Measurements from ENCODE around the gene PRSS8. TPM values are rescaled to one million over a fixed set of nuclear protein-coding genes. Genes with fewer than 3 reads are reported as not detected.
A peak's percentile ranks its signal among the peaks of the same experiment; 100 is the strongest.

The PRSS8 gene
- total RNA-seq, 1 experiment from 2014 or later: 42.6 TPM

DNA sequence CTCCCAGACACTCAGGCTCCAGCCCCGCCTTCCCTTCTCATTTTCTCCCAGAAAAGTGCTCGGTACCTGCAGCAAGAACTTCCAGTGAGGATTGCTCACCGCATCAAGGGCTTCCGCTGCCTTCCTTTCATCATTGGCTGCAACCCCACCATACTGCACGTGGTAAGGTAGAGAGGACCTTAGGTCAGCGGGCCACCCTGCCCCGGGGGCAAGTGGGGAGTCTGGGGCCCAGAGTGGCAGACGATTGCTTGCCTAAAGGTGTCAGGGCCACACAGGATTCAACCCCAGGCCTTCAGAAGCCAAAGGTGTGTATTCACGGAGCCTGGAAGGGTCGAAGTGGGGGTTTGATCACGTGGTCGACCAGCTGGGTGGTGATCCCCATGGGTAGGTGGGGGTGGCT, 25.9 kb downstream of the PRSS8 start:
- DNase-seq (ENCODE audit: low read depth, low spot score) (no peak), ATAC-seq (no peak)
- ChIA-PET POLR2A (no interaction called here), CTCF (interaction anchor here (1.4 kb wide), 1 partner anchor 124 kb away, joined by 3 read pairs; the partner anchor contains the start of gene HSD3B7), RAD21 (ENCODE audit: low non-redundant PET in 1 of 2, low total read pairs in 2 of 2, uncharacterized antibody in 2 of 2, unreplicated experiment in 2 of 2) (no interaction called here)
- Histone ChIP-seq H3K36me3 (ENCODE audit: control insufficient read depth in 1 of 2, insufficient read depth in 2 of 2, low read length in 2 of 2) (peaks cover 14 to 39% of the 10 kb centered on the region in 2 experiments), H3K4me3 (replicated peaks in 1 of 2; ENCODE audit: low read depth in 1 of 2, low read length in 2 of 2) (peak overlapping the region in 1 of 2 experiments; percentile 83; a peak in 2 of 4 replicates), H3K27ac (ENCODE audit: low read depth, low read length) (no peak overlapping the region), H3K79me2 (ENCODE audit: insufficient read depth, low read length) (peaks cover 21% of the 10 kb centered on the region), H2AFZ (ENCODE audit: low read depth, low read length, poor library complexity, severe bottlenecking) (no peak overlapping the region), H3K9ac (ENCODE audit: low read length) (no peak overlapping the region; the same call in 1 of the 2 replicates), H3K9me2 (ENCODE audit: insufficient read depth) (no peaks in the 10 kb centered on the region), H3K4me1 (ENCODE audit: control insufficient read depth in 1 of 2, insufficient read depth in 2 of 2, low read length in 2 of 2) (peaks cover 10 to 37% of the 10 kb centered on the region in 2 experiments; a peak in 3 of 4 replicates), H3K9me3 (ENCODE audit: control insufficient read depth in 1 of 2, insufficient read depth in 1 of 2, low read depth in 1 of 2, low read length in 2 of 2) (no peaks in the 10 kb centered on the region), H4K20me1 (ENCODE audit: insufficient read depth) (no peaks in the 10 kb centered on the region), H3K4me2 (ENCODE audit: low read length) (peak overlapping the region; percentile 83), H3K27me3 (ENCODE audit: insufficient read depth, low read length) (no peaks in the 10 kb centered on the region)
- TF ChIP-seq, protein P1, sequence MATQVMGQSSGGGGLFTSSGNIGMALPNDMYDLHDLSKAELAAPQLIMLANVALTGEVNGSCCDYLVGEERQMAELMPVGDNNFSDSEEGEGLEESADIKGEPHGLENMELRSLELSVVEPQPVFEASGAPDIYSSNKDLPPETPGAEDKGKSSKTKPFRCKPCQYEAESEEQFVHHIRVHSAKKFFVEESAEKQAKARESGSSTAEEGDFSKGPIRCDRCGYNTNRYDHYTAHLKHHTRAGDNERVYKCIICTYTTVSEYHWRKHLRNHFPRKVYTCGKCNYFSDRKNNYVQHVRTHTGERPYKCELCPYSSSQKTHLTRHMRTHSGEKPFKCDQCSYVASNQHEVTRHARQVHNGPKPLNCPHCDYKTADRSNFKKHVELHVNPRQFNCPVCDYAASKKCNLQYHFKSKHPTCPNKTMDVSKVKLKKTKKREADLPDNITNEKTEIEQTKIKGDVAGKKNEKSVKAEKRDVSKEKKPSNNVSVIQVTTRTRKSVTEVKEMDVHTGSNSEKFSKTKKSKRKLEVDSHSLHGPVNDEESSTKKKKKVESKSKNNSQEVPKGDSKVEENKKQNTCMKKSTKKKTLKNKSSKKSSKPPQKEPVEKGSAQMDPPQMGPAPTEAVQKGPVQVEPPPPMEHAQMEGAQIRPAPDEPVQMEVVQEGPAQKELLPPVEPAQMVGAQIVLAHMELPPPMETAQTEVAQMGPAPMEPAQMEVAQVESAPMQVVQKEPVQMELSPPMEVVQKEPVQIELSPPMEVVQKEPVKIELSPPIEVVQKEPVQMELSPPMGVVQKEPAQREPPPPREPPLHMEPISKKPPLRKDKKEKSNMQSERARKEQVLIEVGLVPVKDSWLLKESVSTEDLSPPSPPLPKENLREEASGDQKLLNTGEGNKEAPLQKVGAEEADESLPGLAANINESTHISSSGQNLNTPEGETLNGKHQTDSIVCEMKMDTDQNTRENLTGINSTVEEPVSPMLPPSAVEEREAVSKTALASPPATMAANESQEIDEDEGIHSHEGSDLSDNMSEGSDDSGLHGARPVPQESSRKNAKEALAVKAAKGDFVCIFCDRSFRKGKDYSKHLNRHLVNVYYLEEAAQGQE (IDR thresholded peaks at IDR 0.05; ENCODE audit: low read depth): no peak
- TF ChIP-seq, protein P2, sequence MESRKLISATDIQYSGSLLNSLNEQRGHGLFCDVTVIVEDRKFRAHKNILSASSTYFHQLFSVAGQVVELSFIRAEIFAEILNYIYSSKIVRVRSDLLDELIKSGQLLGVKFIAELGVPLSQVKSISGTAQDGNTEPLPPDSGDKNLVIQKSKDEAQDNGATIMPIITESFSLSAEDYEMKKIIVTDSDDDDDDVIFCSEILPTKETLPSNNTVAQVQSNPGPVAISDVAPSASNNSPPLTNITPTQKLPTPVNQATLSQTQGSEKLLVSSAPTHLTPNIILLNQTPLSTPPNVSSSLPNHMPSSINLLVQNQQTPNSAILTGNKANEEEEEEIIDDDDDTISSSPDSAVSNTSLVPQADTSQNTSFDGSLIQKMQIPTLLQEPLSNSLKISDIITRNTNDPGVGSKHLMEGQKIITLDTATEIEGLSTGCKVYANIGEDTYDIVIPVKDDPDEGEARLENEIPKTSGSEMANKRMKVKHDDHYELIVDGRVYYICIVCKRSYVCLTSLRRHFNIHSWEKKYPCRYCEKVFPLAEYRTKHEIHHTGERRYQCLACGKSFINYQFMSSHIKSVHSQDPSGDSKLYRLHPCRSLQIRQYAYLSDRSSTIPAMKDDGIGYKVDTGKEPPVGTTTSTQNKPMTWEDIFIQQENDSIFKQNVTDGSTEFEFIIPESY (IDR thresholded peaks at IDR 0.05; ENCODE audit: extremely low read depth, insufficient replicate concordance, low read length): no peak
- TF ChIP-seq SP1 (IDR thresholded peaks at IDR 0.05; ENCODE audit: low read depth) (no peak), ELF1 (IDR thresholded peaks at IDR 0.05; ENCODE audit: borderline replicate concordance, low read depth) (no peak), SRF (IDR thresholded peaks at IDR 0.05; ENCODE audit: low read depth) (no peak), POLR2AphosphoS5 (IDR thresholded peaks at IDR 0.05; ENCODE audit: low read depth, low read length) (no peak), TCF7L2 (IDR thresholded peaks at IDR 0.05; ENCODE audit: borderline replicate concordance, extremely low read depth, insufficient read depth, insufficient read length) (no peak), SIN3A (IDR thresholded peaks at IDR 0.05; ENCODE audit: low read depth) (no peak), EZH2phosphoT487 (IDR thresholded peaks at IDR 0.05; ENCODE audit: borderline replicate concordance) (no peak), EZH2 (IDR thresholded peaks at IDR 0.05) (no peak), POLR2A (IDR thresholded peaks at IDR 0.05; ENCODE audit: borderline replicate concordance, extremely low read depth, insufficient read depth, insufficient read length) (no peak), YY1 (IDR thresholded peaks at IDR 0.05; ENCODE audit: extremely low read depth, insufficient replicate concordance, low read depth, low read length) (no peak), ZNF274 (IDR thresholded peaks at IDR 0.05; ENCODE audit: low read depth, low read length) (no peak), FOSL1 (IDR thresholded peaks at IDR 0.05; ENCODE audit: low read depth) (no peak)
- TF ChIP-seq, protein P3, sequence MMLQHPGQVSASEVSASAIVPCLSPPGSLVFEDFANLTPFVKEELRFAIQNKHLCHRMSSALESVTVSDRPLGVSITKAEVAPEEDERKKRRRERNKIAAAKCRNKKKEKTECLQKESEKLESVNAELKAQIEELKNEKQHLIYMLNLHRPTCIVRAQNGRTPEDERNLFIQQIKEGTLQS (IDR thresholded peaks at IDR 0.05): no peak
- TF ChIP-seq, protein P4, sequence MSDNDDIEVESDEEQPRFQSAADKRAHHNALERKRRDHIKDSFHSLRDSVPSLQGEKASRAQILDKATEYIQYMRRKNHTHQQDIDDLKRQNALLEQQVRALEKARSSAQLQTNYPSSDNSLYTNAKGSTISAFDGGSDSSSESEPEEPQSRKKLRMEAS (IDR thresholded peaks at IDR 0.05): no peak
- TF ChIP-seq, protein P5, sequence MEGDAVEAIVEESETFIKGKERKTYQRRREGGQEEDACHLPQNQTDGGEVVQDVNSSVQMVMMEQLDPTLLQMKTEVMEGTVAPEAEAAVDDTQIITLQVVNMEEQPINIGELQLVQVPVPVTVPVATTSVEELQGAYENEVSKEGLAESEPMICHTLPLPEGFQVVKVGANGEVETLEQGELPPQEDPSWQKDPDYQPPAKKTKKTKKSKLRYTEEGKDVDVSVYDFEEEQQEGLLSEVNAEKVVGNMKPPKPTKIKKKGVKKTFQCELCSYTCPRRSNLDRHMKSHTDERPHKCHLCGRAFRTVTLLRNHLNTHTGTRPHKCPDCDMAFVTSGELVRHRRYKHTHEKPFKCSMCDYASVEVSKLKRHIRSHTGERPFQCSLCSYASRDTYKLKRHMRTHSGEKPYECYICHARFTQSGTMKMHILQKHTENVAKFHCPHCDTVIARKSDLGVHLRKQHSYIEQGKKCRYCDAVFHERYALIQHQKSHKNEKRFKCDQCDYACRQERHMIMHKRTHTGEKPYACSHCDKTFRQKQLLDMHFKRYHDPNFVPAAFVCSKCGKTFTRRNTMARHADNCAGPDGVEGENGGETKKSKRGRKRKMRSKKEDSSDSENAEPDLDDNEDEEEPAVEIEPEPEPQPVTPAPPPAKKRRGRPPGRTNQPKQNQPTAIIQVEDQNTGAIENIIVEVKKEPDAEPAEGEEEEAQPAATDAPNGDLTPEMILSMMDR (IDR thresholded peaks at IDR 0.05 in 2 of 3, conservative IDR thresholded peaks at IDR 0.05 in 1 of 3; ENCODE audit: borderline replicate concordance in 1 of 3, insufficient read depth in 1 of 3, low read depth in 2 of 3, low read length in 2 of 3): no peak
- no TSS peak for BruUV-seq (replicated peaks)
- intact Hi-C loops (cut with micrococcal nuclease): loop anchor here (5.0 kb wide), 1 partner anchor 333 kb away; the partner anchor contains the start of gene ZNF843

Data from HCT116 (cell line).